Endometrial microvascular endothelial cells (primary cell): ENCODE data around the gene CCNJL. TPM values are rescaled to one million over a fixed set of nuclear protein-coding genes. Genes with fewer than 3 reads are reported as not detected.
"Not testable (repeated sequence)": the region's sequence is repeated elsewhere in the genome, so short reads cannot be mapped to it uniquely, and the experiment has no call there.

ENCODE experiments used
- in situ Hi-C: cut with HindIII; loops from 2 replicates; pipeline ENCODE4 v1.10.0; 2017; ENCODE audit warnings: low sequenced_read_pairs, low pct_unique_long_range_greater_than_20kb; ENCODE audit errors: inconsistent ontology term
- total RNA-seq: library from RNA; depleted of rRNA; stranded (reverse); fragments of >200 nt; gene quantifications from one replicate; pipeline ENCODE4 v1.2.3, GENCODE V29; 2015; ENCODE audit errors: inconsistent ontology term

The CCNJL gene, protein sequence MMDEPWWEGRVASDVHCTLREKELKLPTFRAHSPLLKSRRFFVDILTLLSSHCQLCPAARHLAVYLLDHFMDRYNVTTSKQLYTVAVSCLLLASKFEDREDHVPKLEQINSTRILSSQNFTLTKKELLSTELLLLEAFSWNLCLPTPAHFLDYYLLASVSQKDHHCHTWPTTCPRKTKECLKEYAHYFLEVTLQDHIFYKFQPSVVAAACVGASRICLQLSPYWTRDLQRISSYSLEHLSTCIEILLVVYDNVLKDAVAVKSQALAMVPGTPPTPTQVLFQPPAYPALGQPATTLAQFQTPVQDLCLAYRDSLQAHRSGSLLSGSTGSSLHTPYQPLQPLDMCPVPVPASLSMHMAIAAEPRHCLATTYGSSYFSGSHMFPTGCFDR
- total RNA-seq: 8.6 TPM

DNA sequence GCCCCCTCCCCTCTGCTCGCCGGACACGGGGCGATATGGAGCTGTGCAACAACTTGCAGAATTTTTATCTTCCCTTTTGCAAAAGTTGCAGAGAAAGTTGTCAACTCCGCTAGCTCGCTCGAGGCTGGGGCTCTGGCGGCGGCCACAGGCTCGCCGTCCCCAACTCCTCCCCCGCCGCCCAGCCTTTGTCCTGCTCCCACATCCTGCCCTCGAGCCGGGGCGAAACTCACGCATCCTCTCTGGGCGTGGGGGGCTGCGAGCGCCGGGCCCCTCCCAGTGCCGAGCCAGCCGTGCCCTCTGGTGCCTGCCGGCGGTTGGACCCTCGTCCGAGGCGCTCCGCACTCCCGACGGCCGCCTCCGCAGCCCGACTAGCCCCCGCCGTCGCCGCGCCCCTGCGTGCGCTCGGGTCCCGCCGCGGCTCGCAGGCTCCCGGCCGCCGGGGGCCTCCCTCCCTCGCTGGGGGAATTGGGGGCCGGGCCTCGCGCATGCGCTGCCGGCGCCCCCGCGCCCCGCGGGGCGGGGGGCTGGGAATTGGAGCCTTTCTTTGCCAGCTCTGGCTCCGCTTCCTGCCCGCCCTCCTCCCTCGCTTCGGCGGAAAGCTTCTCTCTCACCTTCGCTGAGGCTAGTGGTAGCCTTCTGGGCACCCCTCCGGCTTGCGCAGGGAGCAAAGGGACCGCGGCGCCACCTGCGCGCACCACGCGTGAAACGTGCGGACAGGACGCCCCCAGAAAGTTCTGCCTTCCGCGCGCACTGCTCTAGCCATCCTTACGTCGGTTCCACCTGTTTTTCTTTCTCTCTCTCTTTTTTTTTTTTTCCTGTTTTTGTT lies at the start of gene CCNJL:
Gene CCNJL (minus strand): TSS at position 431 of the 826 bp plus-strand sequence. CDS start 641 bp downstream, outside the sequence.
- in situ Hi-C loops: no loop called here

DNA sequence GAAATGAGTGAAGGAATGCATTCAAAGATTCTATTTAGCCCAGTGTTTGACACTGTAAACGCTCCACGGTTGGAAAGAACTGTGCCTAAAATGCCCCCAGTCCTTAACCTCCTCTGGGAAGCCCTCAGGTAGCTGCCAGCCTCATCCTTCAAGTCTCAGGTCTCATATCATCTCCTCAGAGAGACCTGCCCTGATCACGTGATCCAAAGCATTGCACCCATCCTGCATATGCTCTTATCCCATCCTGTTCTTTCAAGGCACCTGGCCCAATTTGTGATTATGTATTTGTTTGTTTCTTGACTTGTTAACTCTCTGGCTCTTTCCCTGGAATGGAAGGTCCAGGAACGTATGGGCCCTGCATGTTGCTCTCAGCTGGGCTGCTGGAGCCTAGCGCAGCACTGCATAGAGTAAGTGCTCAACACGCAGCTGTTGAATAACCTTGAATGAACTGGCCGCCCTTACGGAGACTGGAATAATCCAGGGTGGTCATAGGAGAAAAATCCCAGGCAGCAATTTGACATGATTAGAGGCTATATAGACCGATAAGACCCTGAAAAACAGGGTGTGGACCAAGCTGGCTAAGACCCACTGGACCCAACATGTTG lies 49.4 kb upstream of the CCNJL start:
- in situ Hi-C loops: no loop called here

DNA sequence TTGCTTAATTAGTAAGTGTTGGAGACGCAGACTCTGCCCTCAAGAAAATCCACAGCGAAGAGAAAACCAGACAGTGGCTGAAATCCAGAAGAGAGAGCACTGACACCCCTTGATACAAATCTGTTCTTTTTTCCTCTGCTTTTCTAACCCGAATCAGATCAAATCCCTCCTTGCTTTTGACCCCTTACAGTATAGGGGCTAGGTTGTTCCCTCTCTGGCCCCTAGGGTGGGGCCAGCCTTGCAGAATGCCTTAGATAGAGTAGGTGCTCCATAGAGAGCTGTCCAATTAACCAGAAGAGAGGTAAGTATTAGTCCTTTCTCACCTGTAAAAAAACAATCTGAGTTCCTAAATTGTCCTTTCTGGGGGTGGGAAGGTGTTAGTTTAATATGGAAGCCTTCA lies 47.9 kb upstream of the CCNJL start:
- in situ Hi-C loops: no loop called here

DNA sequence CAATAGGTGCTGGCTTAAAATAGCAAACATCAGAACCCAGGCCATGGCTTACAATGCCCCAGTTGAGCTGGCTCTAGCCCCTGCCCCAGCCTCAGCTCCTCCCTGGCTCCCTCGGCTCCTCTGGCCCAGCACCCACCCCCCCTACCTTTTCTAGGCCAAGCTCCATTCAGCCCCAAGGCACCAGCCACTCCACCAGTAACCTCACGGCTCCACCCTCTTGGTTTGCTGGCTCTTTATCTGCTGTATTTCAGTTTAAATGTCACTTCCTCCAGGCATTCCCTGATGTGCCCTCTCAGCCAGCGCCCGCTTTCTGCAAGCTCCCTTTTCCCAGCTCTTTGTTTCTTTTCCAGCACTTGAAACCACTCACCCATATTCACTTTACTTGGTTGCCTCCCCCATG lies 47.5 kb upstream of the CCNJL start:
- in situ Hi-C loops: no loop called here

GRCh38 chr5:160359242-160359641 lies 46.9 kb upstream of the CCNJL start:
- in situ Hi-C loops: no loop called here

DNA sequence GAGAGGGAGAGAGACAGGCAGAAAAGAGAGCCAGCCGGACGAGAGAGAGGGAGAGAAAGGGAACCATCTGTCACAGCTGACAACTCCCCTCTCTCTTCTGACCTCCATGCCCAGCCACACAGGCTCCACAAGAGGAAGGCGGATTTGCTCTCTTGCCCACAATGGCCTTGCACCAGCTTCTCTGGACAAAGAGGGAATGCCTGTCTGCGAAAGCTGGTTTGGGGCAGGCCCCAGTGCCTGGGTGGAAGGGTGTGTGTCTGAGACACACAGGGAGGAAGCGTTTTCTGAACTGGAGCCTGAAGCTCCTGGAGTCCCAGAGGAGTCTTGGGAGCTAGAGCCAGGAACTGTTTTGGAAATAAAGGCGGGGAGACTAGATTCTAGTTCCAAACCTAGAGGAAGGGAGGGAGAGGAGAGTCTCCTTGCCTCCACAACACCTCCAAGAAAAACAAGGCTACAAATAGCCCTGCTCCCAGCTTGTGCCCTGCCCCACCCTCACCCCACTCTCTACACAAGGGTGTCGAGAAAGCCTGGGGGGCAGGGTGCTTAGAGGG lies 45.6 kb upstream of the CCNJL start:
- in situ Hi-C loops: no loop called here

GRCh38 chr5:160357394-160357793 lies 45.0 kb upstream of the CCNJL start:
- in situ Hi-C loops: no loop called here

DNA sequence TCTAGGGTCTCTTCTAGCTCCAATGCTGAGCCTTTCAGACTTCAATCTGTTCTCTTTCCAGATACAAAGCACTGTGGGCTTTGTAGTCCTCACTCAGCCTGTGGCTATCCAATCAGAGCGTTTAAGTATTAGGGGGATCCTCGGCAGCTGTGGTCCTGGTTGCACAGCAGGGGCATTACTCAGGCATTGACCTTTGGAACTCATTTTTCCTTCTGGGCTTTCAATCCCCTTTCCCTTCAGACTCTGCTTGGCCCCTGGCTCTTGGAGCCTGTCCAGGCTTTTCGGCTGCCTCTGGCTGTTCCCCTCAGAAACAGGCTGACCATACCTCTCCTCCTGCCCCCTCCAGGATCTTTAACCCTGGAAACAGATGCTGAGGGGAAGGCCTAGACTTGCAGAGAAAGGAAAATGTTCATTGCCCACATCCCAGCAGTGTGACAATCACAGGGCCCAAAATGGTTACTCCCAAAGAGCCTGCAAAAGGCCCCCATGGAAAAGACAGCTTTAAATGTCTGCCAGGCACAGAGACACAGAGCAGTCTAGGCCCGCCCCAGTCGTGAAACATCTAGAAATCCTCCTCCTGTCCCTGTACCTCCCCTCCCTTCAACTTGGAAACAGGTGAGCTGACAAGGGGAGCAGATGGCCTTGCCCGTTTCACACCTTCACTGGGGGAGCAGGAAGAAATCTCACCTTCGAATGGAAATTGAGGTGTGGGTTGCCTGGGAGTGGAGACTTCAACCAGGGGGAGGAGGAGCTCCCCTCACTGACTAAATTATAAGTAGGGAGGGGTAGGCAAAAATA lies 44.4 kb upstream of the CCNJL start:
- in situ Hi-C loops: no loop called here

DNA sequence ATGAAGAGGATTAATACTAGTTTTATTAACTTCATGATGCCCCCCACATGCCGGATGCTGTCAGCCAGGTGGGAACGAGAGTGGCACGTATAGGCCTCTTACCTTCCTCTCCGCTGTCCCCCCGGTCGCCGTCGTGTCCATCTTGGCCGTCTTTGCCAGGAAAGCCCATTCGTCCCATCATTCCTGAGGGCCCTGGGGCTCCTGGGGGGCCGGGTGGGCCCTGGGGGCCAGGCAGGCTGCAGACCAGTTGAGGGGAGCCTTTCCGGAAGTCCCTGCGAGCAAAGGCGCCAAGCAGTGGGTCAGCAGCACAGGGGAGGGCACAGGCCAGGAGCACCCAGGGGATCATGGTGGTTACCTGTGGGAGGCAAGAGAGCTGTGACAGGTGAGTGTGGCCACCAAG lies 42.3 kb upstream of the CCNJL start:
- in situ Hi-C loops: no loop called here

- in situ Hi-C loops: no loop called here
Observed at GRCh38 chr5:160353379-160353778, 41.0 kb upstream of the CCNJL start.

DNA sequence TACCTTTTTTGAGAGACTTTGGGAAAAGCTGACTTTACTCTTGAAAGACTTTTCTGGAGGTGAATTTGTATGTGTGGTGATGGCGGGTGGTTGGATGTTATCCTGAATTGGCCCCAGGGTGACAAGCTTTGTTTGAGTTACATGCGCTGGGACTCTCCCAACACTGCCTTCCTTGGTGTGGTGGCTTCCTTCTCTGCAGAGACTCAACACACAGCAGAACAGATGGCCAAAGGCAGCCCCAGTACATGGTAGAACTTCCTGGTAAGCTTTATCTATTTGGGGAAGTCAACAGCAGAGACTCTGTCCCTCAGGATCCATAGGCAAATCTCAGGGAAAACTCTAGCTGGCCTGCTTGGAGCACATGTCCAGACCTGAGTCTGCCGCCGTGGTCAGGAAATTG lies 39.9 kb upstream of the CCNJL start:
- in situ Hi-C loops: no loop called here

- in situ Hi-C loops: no loop called here
Observed at GRCh38 chr5:160349935-160350303, 37.6 kb upstream of the CCNJL start.

DNA sequence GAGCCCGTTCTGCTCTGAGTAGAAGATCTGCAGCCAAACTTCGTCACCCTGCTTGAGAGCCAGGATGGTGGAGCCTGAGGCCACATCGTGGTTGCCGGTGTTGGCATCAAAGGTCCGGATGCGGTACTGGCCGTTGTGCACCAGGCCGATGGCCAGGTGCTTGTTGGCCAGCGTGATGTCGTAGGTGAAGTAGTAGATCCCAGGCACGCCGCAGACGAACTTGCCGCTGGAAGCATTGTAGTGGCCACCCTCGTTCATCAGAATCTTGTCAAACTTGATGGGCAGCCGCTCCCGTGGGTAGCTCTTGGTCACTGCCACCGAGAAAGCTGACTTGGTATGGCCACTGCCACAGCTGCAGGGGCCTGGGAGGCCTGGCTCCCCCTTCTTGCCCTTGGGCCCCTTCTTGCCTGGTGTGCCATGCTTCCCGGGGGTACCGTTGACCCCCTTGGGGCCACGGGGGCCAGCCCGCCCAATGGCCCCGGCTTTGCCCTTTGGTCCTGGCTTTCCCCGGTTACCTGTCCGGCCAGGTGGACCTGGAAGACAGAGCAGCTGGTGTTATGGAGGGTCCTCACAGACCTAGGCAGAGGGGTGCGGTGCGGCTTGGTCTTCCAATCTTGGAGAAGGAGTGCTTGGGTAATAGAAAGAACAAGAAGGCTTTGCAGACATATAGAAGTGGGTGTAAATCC lies 37.0 kb upstream of the CCNJL start:
- in situ Hi-C loops: no loop called here

DNA sequence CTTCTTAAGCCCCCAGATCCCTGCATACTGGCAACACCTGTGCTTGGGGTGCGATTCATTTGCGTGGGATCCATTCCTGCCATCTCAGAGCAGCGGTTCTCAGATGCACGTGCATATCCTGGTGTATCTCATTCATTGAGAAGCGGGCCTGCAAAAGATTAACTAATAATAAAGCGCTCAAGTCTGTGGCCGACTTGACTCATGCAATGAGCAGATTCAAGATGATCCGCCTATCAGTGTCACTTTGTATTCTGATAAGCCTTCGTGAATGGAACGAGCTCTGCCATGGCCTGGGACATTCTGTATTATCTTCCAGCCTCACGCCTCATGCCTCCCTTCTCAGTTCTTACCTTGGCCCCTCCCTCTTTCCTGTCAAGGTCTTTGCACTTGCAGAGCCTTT lies 35.7 kb upstream of the CCNJL start:
- in situ Hi-C loops: no loop called here

DNA sequence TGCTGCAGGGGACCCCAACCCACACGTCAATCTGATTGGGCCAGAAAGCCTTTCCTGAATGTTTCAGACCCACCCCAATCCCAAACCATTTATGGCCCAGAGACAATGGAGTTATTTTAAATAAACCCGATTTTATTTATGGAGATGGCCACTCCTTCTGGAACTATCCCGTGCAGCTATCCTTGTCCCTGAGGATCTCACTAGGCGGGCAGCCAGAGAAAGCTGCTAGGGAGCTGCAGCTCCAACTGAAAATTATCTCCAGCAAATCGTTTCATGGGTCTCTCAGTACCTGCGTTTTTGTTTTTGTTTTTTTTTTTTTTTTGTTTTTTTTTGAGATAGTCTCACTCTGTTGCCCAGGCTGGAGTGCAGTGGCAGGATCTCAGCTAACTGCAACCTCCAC lies 35.1 kb upstream of the CCNJL start:
- in situ Hi-C loops: no loop called here

DNA sequence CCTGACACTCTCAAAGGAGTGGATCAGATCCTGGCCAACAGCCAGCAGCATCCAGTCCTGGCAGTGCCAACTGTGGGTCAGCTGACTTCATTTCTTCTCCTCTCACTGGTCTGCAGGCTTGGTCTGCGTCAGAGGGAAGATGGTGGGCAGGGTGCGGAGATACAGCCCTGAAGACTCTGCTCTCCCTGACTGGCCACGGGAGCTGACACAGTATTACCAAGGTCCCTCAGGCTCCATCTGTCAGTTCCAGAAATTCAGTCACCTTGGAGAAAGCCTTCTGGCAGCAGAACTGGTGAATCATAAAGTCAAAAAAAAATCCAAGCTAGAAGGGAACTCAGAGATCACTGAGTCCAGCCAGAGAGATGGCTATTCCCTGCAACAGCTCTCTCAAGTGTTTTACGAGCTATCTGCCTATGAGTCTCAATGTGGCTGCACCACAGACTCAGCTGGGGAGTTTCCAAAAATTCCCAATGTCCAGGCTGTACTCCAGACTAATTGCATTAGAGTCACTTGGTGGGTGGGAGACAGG lies 30.1 kb upstream of the CCNJL start:
- in situ Hi-C loops: no loop called here

DNA sequence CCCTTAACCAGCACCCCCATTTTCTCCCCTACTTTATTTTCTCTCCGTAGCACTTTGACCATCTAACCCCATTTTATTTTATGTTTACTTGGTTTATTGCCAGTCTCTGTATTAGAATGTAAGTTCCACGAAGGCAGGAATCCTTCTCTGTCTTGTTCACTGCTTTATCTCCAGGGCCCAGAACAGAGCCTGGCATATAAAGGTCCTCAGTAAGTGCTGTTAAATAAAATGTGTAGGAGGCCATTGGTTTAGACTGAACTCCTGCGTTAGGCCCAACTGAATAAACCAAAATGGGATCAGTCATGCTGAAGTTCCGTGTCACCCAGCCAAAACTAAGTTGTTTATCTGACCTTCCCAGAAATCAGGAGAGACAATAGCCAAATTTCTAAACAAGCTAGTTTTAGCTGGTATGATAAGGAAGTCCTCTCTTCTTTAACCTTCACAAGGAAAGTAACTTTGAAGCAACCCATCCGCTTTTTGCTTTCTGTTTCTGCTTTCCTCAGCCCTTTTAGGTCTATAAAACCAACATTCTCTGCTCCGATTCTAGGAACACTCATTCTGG lies 29.0 kb upstream of the CCNJL start:
- in situ Hi-C loops: no loop called here

GRCh38 chr5:160340513-160340912 lies 28.1 kb upstream of the CCNJL start:
- in situ Hi-C loops: not testable (repeated sequence)
